ENCODE data around the gene C5AR2. TPM values are rescaled to one million over a fixed set of nuclear protein-coding genes. Genes with fewer than 3 reads are reported as not detected.
"Not testable (repeated sequence)": the region's sequence is repeated elsewhere in the genome, so short reads cannot be mapped to it uniquely, and the experiment has no call there.

The C5AR2 gene
- total RNA-seq = under 1 TPM; 0.25 to 0.37 TPM

DNA sequence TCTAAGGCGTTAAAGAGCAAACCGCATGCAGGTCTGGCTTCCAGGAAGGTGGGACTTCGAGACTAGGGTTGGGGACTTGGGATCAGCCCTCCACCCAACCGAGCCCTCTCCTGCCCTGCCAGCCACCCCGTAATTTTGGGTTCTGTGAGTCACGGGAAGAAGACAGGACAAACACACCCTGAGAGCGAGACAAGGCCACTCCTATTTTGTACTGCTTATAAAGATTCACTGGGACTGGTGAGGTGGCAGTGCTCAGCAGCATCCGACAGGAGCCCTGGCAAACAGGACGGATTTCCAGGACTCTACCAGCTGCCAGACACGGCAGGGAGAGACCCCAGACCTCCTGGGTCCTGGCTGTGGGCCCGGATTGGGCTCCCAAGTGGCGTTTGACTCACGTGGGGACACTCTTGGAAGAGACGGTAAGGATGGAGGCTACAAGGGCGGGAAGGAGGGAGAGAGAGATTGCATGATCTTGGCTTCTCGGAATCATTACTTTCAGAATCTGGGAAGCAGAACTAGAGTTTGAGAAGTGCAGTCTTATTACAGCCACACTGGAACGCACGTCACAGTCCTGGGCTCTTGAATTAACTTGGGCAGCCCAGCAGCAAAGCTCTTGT is at the start of gene C5AR2:
Gene C5AR2, plus strand, starts transcription at position 245 of the 617 bp plus-strand sequence. CDS start 8,625 bp downstream, outside the sequence.
- Mint-ChIP-seq H3K27ac (no peak within 1 kb of the TSS), H3K4me1 (peaks cover 18% of the 10 kb centered on the region), H3K27me3 (no peaks in the 10 kb centered on the region), H3K4me3 (no peak within 1 kb of the TSS), H3K36me3 (ENCODE audit: low read depth) (no peaks in the 10 kb centered on the region), H3K9me3 (no peaks in the 10 kb centered on the region)
- POLR2A ChIA-PET = no interaction called here
- DNase-seq = no peak
- CTCF ChIA-PET = interaction anchor here (0.9 kb wide), 2 partner anchors 17 kb away, joined by 3 to 5 read pairs; partner anchors contain the start of gene DHX34

DNA sequence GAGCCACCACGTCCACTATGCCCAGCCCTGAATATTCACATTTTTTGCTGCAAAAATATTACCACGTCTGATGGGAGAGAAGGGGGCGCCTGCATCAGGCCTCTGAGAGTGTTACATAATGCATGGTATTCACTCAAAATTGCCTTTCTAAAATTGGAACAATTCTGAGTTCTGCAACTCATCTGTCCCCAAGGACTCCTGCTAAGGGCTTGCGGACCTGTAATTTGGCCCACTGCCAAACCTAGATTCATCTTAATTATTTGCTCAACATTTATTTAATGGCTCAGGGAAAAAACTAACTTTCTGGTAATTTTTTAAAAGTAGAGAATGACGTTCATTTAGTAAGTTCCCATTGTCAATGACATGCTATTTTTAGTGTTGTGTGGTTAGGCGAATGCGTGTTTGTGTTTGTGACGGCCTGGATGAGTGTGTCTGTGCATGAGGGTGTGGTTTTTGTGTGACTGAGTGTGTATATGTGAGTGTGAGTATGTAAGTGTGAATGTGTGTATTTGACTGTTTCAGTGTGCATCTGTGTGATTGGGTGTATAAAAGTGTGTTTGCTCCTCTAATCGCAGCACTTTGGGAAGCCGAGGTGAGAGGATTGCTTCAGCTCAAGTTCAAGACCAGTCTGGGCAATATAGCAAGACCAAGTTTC is 48.4 kb upstream of the C5AR2 start:
- Mint-ChIP-seq H3K27ac (no peak overlapping the region), H3K4me1 (peaks cover 6% of the 10 kb centered on the region), H3K9me3 (no peaks in the 10 kb centered on the region), H3K27me3 (no peaks in the 10 kb centered on the region), H3K4me3 (no peak overlapping the region), H3K36me3 (ENCODE audit: low read depth) (peaks cover 4% of the 10 kb centered on the region)
- ChIA-PET POLR2A (no interaction called here), CTCF (interaction anchor here (0.7 to 1.9 kb wide), 2 partner anchors 13 to 51 kb away, joined by 3 to 5 read pairs; no protein-coding TSS in a partner anchor)
- no peak for DNase-seq

DNA sequence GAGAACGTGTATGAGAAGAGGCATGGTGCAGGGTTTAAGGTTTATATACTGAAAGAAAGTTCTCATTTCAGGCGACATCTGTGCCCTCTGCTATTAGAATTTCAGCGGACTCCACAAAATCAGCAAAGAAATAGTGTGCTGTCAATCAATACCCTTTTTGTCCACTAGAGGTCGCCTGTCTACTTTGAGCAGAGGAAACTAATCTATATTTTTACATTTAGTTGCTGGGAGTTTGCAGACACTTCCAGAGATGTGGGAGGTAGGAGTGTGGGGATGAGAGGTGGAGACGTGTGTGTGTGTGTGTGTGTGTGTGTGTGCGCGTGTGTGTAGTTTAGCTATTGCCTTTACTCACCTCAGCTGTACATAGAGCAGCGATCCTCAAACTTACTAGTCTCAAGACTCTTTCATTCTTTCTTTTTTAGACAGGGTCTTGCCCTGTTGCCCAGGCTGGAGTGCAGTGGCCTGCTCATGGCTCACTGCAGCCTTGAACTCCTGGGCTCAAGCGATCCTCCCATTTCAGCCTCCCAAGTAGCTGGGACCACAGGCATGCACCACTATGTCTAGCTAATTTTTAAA is 47.6 kb upstream of the C5AR2 start:
- DNase-seq = peak; percentile 77
- Mint-ChIP-seq H3K9me3 (no peaks in the 10 kb centered on the region), H3K27ac (no peak overlapping the region), H3K27me3 (no peaks in the 10 kb centered on the region), H3K36me3 (ENCODE audit: low read depth) (peaks cover 4% of the 10 kb centered on the region), H3K4me1 (peaks cover 8% of the 10 kb centered on the region), H3K4me3 (no peak overlapping the region)
- ChIA-PET CTCF (interaction anchor here (0.7 to 1.9 kb wide), 8 partner anchors 9 to 91 kb away, joined by 3 to 5 read pairs (median 4); partner anchors contain the start of gene INAFM1), POLR2A (no interaction called here)

- Mint-ChIP-seq H3K4me1 (peaks cover 11% of the 10 kb centered on the region), H3K9me3 (no peaks in the 10 kb centered on the region), H3K27me3 (no peaks in the 10 kb centered on the region), H3K4me3 (no peak overlapping the region), H3K36me3 (ENCODE audit: low read depth) (peaks cover 1% of the 10 kb centered on the region), H3K27ac (no peak overlapping the region)
- CTCF ChIA-PET = interaction anchor here (0.8 to 2.2 kb wide), 4 partner anchors 15 to 132 kb away, joined by 3 to 6 read pairs (median 5); partner anchors contain the start of gene DHX34
- peak; percentile 91 for DNase-seq
- POLR2A ChIA-PET = no interaction called here
These were observed 35.9 kb upstream of the C5AR2 start for GRCh38 chr19:47296036-47296435.

DNA sequence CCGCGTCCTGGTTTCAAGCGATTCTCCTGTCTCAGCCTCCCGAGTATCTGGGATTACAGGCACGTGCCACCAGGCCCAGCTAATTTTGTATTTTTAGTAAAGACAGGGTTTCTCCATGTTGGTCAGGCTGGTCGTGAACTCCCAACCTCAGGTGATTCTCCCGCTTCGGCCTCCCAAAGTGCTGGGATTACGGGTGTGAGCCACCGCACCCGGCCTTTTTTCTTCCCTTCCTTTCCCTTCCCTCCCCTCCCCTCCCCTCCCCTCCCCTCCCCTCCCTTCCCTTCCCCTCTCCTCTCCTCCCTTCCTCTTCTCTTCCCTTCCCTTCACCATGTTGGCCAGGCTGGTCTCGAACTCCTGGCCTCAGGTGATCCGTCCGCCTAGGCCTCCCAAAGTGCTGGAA is 31.1 kb upstream of the C5AR2 start:
- DNase-seq; H3K9me3 Mint-ChIP-seq; H3K27ac Mint-ChIP-seq; POLR2A ChIA-PET; H3K36me3 Mint-ChIP-seq (ENCODE audit: low read depth); H3K27me3 Mint-ChIP-seq; H3K4me3 Mint-ChIP-seq: not testable (repeated sequence)
- CTCF ChIA-PET = interaction anchor here (0.5 kb wide), 1 partner anchor 227 kb away, joined by 3 read pairs; no protein-coding TSS in a partner anchor
- H3K4me1 Mint-ChIP-seq = peaks cover 17% of the 10 kb centered on the region

DNA sequence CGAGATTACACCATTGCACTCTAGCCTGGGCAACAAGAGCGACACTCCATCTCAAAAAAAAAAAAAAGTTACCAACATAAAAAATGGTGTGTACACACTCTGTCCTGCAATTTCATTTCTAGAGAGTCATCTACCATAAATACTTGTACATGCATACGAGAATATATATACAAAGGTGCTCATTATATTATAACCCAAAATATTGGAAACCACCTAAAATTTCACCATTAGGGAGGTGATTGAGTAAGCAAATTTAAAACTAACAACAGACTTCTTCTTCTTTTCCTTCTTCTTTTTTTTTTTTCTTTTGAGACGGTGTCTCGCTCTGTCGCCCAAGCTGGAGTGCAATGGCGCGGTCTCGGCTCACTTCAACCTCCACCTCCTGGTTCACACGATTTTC is 29.7 kb upstream of the C5AR2 start:
- peaks cover 2% of the 10 kb centered on the region for H3K27me3 Mint-ChIP-seq
- ChIA-PET CTCF (no interaction called here), POLR2A (no interaction called here)
- DNase-seq = no peak
- no peak overlapping the region for H3K4me3 Mint-ChIP-seq
- no peaks in the 10 kb centered on the region for H3K36me3 Mint-ChIP-seq (ENCODE audit: low read depth)
- peaks cover 14% of the 10 kb centered on the region for H3K4me1 Mint-ChIP-seq
- H3K27ac Mint-ChIP-seq = no peak overlapping the region
- no peaks in the 10 kb centered on the region for H3K9me3 Mint-ChIP-seq

DNA sequence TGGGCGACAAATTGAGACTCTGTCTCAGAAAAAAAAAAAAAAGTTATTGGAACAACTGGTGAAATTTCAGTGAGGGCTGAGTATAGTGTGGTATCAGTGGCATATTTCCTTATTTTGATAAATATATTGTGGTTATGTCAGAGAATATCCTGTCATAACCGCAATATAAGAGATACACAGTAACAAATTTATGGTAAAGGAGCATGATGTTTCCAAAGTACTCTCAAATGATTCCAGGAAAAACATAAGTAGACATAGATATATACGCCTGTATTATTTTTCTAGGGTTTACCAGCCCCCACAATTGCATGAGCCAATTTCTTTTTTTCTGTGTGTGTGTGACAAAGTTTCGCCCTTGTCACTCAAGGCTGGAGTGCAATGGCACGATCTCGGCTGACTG is 28.0 kb upstream of the C5AR2 start:
- Mint-ChIP-seq H3K36me3 (ENCODE audit: low read depth) (no peaks in the 10 kb centered on the region), H3K4me3 (no peak overlapping the region), H3K27ac (no peak overlapping the region), H3K9me3 (no peaks in the 10 kb centered on the region), H3K27me3 (peaks cover 2% of the 10 kb centered on the region), H3K4me1 (peaks cover 14% of the 10 kb centered on the region)
- ChIA-PET CTCF (interaction anchor here (1.0 kb wide), 2 partner anchors 55 to 88 kb away, joined by 3 read pairs; no protein-coding TSS in a partner anchor), POLR2A (no interaction called here)
- no peak for DNase-seq

- ChIA-PET CTCF (interaction anchor here (0.7 to 1.1 kb wide), 5 partner anchors 44 to 1027 kb away, joined by 3 to 4 read pairs (median 3); partner anchors contain the start of gene DHX34), POLR2A (no interaction called here)
- peaks cover 8% of the 10 kb centered on the region for H3K4me1 Mint-ChIP-seq
- no peak overlapping the region for H3K4me3 Mint-ChIP-seq
- no peaks in the 10 kb centered on the region for H3K36me3 Mint-ChIP-seq (ENCODE audit: low read depth)
- H3K9me3 Mint-ChIP-seq = no peaks in the 10 kb centered on the region
- DNase-seq = peak; percentile 49
- H3K27me3 Mint-ChIP-seq = peaks cover 5% of the 10 kb centered on the region
- H3K27ac Mint-ChIP-seq = no peak overlapping the region
These were observed 26.6 kb upstream of the C5AR2 start for GRCh38 chr19:47305309-47305751.

DNA sequence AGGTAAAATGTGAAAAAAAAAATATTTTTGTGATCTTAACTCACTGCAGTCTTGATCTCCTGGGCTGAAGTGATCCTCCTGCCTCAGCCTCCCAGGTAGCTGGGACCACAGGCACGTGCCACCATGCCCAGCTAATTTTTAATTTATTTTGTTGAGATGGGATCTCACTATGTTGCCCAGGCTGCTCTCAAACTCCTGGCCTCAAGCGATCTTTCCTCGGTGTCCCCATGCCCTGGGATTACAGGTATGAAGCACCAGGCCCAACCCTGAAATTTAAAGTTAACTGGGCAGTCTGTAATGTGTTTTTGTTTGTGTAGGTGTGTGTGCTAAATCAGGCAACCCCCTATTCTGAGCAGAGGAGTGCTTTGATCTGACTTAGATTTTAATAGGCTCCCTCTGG is 25.7 kb upstream of the C5AR2 start:
- H3K27ac Mint-ChIP-seq = no peak overlapping the region
- peaks cover 5% of the 10 kb centered on the region for H3K27me3 Mint-ChIP-seq
- H3K9me3 Mint-ChIP-seq = no peaks in the 10 kb centered on the region
- DNase-seq = no peak
- ChIA-PET POLR2A (no interaction called here), CTCF (no interaction called here)
- H3K4me3 Mint-ChIP-seq = no peak overlapping the region
- H3K4me1 Mint-ChIP-seq = peaks cover 5% of the 10 kb centered on the region
- no peaks in the 10 kb centered on the region for H3K36me3 Mint-ChIP-seq (ENCODE audit: low read depth)

DNA sequence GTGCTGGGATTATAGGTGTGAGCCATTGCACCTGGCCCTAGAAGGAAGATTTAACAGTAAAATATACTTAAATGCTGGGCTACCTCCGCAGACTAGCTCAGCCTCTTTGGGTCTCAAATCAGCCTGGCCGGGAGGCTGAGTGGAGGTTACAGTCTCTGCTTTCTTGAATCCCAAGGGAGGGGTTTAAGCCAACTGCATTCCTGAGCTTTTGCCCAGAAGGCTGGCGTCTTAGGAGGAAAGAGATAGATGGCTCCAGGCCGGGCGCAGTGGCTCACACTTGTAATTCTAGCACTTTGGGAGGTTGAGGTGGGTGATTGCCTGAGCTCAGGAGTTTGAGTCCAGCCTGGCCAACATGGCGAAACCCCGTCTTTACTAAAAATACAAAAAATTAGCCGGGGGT is 22.9 kb upstream of the C5AR2 start:
- no peaks in the 10 kb centered on the region for H3K9me3 Mint-ChIP-seq
- ChIA-PET CTCF (interaction anchor here (1.3 to 2.3 kb wide), 2 partner anchors 40 to 119 kb away, joined by 3 to 6 read pairs; partner anchors contain the start of gene DHX34), POLR2A (no interaction called here)
- no peaks in the 10 kb centered on the region for H3K36me3 Mint-ChIP-seq (ENCODE audit: low read depth)
- DNase-seq = no peak
- no peak overlapping the region for H3K27ac Mint-ChIP-seq
- H3K27me3 Mint-ChIP-seq = peaks cover 5% of the 10 kb centered on the region
- H3K4me3 Mint-ChIP-seq = no peak overlapping the region
- peaks cover 4% of the 10 kb centered on the region for H3K4me1 Mint-ChIP-seq

DNA sequence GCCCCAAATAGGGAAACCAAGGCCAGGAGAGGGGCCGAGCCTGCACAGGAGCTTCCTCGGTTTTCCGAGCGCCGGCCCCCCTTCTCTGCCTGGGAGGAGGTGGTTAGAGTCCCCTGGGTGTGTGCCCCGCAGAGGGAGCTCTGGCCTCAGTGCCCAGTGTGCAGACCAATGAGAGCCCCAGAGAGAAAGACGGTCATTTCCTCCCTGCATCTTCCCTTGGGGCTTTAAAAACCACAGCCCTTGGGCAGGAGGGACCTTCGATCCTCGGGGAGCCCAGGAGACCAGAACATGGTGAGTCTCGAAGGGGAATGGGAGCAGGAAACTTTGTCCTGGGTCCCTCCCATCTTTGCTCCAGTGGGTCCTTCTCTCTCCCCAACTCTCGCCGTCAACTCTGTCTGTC is 22.4 kb upstream of the C5AR2 start, which contains the start of gene C5AR1:
Gene C5AR1, plus strand, starts transcription at position 254 of the 400 bp plus-strand sequence. Its CDS starts 35 bp downstream, at position 289.
- no peak within 1 kb of the TSS for H3K27ac Mint-ChIP-seq
- no peaks in the 10 kb centered on the region for H3K36me3 Mint-ChIP-seq (ENCODE audit: low read depth)
- no peak within 1 kb of the TSS for H3K4me3 Mint-ChIP-seq
- H3K4me1 Mint-ChIP-seq = peaks cover 4% of the 10 kb centered on the region
- H3K9me3 Mint-ChIP-seq = no peaks in the 10 kb centered on the region
- H3K27me3 Mint-ChIP-seq = peaks cover 5% of the 10 kb centered on the region
- CTCF ChIA-PET = interaction anchor here (0.6 to 2.3 kb wide), 3 partner anchors 39 to 174 kb away, joined by 3 to 6 read pairs (median 4); partner anchors contain the start of genes DHX34 and KPTN
- DNase-seq = no peak
- POLR2A ChIA-PET = no interaction called here

DNA sequence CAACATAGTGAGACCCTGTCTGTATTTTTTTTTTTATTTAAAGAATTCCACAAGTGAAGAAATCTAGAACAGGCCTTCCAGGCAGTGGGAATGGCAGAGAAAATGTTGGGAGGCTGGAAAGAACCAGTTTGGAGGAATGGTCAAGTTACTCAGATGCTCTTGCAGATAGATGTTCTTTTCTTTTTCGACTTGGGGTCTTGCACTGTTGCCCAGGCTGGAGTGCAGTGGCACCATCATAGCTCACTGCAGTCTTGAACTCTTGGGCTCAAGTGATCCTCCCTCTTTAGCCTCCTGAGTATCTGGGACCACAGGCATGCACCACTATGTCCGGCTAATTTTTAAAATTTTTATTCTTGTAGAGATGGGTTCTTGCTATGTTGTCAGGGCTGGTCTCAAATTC is 21.7 kb upstream of the C5AR2 start:
- no peak overlapping the region for H3K27ac Mint-ChIP-seq
- H3K27me3 Mint-ChIP-seq = peaks cover 9% of the 10 kb centered on the region
- no peak overlapping the region for H3K4me3 Mint-ChIP-seq
- ChIA-PET POLR2A (no interaction called here), CTCF (no interaction called here)
- peaks cover 2% of the 10 kb centered on the region for H3K4me1 Mint-ChIP-seq
- H3K9me3 Mint-ChIP-seq = no peaks in the 10 kb centered on the region
- no peaks in the 10 kb centered on the region for H3K36me3 Mint-ChIP-seq (ENCODE audit: low read depth)
- DNase-seq = no peak

DNA sequence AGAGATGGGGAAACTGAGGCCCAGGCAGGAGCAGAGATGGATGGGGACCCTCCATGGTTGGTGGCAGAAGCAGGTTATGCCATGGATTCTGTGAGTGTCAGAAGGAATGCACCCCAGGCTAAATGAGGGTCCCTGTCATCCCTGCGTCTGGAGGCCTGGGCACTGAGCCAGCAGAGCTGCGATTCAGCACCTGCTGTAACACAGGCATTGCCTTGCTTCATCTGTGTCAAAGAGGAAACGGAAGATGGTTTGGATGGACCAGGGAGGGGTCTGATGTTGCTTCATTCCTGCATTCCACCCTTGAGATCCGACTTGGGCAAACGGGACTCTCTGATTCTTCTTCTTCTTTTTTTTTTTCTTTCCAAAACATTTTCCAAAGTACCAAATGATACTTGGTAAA is 21.2 kb upstream of the C5AR2 start:
- H3K9me3 Mint-ChIP-seq = no peaks in the 10 kb centered on the region
- H3K4me1 Mint-ChIP-seq = no peaks in the 10 kb centered on the region
- ChIA-PET POLR2A (no interaction called here), CTCF (no interaction called here)
- no peaks in the 10 kb centered on the region for H3K36me3 Mint-ChIP-seq (ENCODE audit: low read depth)
- DNase-seq = no peak
- no peak overlapping the region for H3K4me3 Mint-ChIP-seq
- H3K27me3 Mint-ChIP-seq = peaks cover 12% of the 10 kb centered on the region
- no peak overlapping the region for H3K27ac Mint-ChIP-seq

All from activated CD4-positive, alpha-beta T cell treated with anti-CD3 and anti-CD28 coated beads, Interleukin-2, amount 10 ng/mL, durations not matched to agents 7 days and 5 days (primary cell).